Measurements from ENCODE around the gene NCOA5.

Gene NCOA5

DNA sequence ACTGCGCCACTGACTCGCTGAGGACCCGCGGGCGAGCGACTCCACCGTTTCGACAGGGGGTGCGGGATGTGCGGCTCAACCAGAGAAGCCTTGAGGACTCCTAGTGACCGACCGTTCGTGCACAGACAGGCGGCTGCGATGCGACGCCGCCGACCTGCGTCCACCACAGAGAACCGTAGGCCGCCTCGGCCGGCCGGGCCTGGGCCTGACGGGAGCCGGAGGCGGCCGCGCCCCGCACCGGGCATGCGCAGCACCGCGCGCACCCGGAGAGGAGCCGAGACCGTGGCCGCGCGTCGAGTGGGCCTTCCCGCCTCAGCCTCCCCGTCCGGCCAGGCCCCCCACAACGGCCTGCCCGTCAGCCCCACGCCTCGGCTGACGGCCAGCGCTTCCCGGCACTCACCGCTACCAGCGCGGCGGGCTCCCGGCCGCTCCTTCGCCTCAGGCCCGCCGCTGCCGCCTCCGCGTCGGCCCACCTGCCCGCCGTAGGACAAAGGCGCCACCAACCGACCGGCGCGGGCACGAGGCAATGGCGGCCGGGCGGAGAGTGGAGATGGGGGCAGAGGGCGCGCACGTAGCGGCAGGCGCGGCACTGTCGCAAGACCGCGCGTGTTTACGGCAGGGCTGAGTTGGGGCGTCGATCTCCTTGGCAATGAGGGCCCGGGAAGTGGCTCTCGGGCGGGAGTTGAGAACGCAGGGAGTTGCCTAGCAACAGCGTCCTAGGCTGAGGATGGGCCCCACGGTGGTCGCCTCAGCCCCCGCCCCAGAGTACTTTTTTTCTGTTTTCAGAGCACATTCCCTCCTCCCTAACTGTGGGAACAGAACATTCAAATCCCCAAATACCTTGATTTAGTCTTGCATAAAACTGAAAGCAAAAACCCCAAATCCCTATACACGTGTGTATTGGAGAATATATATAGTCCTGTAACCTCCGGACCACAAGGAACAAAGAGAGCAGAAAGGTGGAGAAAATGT lies at the start of gene NCOA5:
Gene NCOA5, minus strand, starts transcription at position 546 of the 972 bp plus-strand sequence. CDS start 10,538 bp downstream, outside the sequence.
- DNase-seq (ENCODE audit: low read depth in 2 of 2), result peak; percentile 84 to 90

DNA sequence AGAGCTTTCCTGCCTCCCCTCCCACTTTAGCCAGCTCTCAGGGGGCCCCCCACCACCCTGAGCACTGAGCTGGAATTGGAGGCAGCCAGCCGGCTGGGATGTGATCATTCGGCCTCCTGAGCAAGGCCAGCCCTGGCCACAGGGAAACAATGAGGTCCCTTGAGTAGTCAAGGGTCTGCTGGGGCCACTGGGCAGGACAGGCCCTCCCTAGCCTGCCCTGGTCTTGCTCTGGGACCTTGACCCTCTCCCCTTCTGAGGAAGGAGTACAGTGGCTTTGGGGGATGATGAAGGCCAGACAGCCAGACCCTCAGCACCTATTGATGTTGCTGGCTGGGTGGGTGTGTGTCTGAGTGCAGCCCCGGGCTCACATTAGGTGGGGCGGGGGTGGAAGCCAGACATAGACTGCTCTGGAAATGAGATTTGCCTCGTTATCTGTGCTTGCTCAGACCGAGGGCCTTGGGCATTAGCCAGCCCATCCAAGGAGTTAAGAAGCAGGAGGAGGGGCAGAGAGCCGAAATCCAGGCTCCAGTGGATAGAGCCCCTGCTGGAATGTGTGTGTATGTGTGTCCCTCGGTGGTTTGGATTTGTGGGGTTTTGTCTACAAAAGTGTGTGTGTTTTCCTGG lies 49.6 kb upstream of the NCOA5 start:
- no peak for DNase-seq (ENCODE audit: low read depth in 2 of 2)

DNA sequence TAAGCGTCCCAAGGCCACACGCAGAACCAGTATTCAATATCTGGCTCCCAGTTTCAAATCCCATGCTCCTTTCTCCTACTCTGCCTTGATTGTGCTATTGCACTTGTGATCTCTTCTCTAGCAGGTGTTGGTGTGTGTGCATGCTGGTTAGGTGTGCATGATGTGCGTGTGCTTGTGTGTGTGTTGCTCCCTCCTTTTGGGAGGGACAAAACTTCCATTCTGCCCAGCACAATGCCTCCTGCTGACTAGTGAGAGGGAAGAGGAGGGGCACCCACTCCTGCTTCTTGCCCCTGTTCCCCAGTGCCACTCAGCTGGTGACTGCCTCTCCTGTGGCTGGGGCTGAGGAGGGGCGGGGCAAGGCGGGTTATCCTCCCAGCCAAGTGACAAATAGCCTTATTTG lies 48.1 kb upstream of the NCOA5 start:
- DNase-seq (ENCODE audit: low read depth in 2 of 2), result no peak

DNA sequence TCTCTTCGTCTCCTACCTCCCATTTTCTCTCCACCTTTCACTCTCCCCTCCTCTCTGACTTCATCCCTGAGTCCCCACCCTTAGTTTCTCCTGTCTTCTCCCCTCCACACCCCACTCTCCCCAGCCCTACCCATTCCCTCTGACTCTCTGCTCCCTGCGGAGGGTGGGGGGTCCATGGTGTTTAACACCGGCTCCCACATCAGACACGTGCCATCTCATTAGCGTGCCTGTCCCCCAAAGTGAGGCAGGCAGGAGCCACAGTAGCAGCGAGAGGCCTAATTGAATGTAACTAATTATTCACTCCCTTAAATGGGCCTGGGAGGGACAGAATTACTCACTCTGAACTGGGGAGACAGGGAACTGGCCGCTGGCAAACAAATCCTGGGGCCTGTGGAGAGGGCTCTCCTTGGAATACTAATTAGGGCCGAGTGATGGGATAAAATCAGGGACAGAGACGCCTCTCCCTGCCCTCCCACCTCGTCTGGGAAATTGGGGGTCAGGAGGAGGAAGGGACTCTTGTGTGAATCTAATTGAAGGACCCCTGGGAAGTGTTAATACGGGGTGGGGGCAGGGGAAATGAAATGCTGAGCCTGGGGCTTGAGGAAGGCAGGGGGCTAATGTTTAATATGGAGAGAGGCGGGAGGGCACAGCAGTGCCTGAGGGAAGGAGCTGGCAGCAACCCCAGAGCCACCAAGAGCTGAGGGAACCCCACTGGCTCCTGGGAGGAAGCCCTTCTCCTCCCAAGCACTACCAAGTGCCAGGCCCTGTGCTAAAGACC lies 46.3 kb upstream of the NCOA5 start:
- DNase-seq (ENCODE audit: low read depth in 2 of 2), result no peak

DNA sequence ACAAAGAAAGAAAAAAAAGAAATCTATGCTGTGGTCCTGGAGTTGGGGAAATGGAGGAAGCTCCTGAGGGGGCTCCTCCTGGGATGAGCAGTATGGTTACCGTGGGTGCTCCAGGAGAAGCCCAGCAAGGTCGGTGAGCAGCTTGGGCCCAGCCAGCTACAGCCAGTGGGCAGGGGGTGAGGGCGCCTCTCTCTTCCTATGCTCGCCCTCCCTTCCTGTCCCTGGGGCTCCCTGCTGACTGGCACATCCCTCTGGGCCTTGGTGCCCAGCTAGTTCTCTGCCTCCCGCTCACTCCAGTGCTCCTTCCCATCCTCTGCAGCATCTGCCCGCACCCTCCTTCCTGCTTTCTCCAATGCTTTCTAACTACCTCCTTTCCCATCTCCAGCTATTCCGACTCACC lies 45.0 kb upstream of the NCOA5 start:
- DNase-seq (ENCODE audit: low read depth in 2 of 2), result no peak

DNA sequence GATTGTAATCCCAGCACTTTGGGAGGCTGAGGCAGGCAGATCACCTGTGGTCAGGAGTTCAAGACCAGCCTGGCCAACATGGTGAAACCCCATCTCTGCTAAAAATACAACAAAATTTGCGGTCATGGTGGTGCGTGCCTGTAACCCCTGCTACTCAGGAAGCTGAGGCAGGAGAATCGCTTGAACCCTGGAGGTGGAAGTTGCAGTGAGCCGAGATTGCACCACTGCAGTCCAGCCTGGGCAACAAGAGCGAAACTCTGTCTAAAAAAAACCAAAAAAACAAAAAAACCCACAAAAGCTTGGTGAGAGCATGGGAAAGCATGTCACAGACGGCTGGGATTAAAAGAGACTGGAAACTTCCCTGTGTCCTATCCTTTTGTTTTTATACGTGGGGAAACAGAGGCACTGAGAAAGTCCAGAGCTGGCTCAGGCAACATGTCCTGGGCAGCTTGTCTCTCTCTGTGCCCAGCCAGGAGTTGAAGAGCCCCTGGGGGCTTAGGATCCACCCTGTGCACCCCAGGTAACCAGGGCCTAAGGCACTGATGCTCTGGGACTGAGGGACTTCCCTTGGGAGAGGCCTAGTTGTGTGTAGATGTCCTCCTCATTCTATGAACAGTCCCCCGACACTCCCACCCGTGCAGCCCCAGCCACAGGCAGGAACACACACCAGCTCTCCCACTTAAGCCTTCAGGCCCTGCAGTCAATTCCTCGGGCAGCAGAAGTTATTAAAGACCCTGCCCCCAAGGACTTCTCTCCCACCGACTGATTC lies 44.3 kb upstream of the NCOA5 start:
- no peak for DNase-seq (ENCODE audit: low read depth in 2 of 2)

DNA sequence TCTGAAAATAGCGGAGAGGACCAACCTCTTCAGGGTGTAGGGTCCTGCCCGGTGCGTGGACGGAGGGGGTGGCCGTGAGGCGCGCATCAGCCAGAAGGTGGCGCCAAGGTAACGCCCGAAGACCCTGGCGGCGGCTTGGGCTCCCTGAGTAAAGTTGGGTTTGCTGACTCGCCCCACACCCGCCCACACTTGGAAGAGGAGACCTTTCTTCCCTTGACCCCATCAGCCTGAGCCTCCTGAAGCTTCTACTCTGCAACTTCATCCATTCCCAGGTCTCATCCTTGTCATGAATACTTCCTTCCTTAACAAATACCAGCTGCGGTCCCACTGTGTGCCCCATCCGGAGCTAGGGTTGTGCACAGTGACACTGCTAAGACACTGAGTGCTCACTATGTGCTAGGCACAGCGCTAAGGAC lies 43.0 kb upstream of the NCOA5 start:
- DNase-seq (ENCODE audit: low read depth in 2 of 2), result peak; percentile 12 to 19

DNA sequence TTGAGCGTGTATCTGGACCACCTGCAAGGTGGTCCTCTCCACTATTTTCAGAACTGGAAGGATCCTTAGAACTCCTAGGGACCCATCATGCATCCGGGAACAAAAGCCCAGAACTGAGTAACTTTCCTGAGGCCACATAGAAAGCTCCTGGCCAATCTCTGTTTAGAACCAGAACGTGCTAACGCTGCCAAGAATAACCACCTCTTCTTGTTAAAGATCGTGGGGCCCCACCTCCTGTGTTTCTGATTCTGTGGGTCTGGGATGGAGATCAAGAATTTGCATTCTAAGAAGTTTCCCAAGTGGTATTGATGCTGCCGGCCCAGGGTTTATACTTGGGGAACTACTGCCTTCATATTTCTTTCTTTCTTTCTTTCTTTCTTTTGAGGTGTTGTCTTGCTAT lies 41.6 kb upstream of the NCOA5 start:
- DNase-seq (ENCODE audit: low read depth in 2 of 2), result no peak

DNA sequence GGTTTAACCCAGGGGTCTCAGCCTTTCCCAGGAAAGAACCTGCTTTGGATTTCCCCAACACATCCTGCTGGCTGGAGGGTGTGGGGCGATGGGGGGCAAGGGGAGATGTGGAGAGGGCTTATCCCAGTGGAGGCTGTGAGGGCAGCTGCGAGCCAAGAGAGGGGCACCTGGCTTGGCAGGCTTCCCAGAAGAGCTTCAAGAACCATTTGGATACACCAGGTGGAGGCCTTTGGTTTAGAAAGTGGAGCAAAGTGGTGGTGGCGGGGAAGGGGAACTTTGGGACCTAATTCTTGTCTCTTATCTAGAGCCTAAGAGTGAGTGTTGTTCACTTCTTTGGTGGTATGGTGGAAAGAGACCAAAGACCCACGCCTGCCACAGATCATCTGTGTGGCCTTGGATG lies 40.8 kb upstream of the NCOA5 start:
- DNase-seq (ENCODE audit: low read depth in 2 of 2), result no peak

DNA sequence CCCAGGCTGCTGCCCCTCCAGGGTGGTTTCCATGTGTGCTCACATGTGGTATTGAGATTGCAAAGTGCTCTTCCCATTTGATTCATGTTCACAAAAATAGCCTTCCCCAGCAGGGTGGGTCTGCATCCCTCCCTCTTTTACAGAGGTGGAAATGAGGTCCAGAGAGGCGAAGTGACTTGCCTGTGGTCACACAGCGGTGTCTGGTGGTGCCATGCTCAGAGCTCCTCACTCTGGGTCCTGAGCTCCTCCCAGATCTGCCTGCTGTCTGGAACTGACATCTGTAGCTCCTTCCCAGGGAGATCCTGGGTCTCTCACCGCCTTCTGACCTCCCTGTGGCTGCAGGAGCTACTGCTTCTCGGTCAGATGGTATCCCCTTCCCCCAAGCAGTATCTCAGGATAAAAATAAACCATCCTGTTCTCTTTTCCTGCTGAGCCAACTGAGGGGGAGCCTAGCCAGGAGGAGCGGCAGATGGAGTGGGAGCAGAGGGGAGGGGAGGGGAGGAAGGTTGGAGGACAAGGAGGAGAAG lies 40.3 kb upstream of the NCOA5 start:
- DNase-seq (ENCODE audit: low read depth in 2 of 2), result no peak

DNA sequence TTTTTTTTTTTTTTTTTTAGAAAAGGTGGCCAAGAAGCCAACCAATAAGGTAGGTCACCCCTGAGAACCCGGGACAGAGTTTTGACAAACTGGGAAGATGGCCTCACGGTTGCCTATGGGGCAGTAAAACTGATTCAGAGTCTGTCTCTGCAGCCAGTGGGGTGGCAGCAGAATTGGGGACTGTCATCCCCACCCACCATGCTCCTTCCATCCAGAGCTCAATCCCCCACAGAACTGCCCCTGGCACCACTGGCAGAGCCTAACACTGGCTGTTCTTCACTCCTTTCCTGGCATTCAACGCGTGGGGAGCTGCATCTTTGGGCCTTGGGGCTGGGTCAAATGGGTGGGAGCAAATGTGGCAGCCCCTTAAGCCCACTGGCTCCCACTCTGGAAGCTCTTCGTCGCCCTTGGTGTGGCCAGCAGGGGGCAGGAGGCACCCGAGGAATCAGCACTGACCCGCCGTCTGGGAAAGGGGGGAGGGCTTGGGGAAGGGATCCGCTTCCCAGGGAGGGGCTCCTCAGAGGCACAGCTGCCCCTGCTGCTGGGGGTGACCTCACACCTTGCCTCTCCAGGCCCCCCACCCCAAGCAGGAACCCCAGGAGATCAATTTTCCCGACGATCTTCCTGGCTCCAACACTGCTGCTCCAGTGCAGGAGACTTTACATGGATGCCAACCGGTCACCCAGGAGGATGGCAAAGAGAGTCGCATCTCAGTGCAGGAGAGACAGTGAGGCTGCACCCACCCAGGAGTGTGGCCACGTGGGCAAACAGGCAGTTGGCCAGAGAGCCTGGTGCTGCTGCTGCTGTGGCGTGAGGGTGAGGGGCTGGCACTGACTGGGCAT lies 38.8 kb upstream of the NCOA5 start:
- no peak for DNase-seq (ENCODE audit: low read depth in 2 of 2)

DNA sequence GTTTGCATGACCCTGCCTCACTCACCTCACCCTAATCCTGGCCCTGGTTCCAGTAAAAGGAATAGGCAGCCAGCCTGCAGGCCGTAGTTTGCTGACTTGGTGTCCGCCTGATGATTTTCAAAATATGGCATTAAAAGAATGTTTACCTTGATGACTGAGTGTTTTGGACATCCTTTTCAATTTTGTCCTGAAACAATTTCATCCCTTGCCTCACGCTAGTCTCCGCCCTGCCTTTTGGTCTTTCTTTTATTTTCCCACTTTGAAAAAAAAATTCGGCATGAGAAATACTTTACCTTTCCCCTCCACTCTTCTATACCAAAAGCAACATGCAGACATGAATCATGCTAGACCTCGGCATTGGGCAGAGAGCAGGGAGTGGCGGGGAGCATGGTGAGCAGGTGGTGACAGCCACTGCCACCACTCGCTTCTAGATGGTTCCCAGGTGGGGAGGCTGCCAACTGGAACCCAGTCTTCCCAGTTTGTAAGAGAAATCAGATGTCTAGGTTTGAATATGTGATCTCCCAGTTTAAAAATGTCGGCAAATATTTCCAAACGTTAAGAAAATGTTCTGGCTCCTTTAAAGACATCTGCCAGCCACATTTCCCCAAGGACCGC lies 37.7 kb upstream of the NCOA5 start:
- DNase-seq (ENCODE audit: low read depth in 2 of 2), result no peak

DNA sequence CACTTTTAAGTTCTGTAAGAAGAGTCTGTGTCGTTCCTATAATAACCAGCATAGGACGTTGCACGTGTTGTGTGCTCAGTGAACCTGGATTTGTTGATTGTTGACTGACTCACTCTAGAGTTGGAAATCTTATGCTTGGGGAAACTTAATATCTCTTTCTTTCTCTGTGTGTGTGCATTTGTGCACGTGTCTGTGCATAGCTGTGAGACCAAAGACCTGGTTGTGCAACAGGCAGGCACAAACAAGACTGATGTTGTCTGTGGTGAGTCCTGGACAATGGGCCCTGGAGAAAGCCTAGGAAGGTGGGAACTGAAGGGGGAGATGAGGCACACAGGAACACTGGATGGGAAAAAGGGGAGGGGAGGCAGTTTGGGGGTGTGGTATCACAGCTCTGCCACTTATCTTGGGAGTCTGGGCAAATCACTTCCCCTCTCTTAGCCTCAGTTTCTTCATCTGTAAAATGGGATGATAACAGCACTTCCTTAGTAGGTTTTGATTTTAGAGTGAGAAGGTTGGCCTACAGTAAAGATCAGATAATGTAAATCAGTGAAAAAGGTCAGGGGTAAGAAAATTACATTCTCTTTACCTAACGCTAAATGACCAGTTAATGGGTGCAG lies 36.8 kb upstream of the NCOA5 start:
- no peak for DNase-seq (ENCODE audit: low read depth in 2 of 2)

DNA sequence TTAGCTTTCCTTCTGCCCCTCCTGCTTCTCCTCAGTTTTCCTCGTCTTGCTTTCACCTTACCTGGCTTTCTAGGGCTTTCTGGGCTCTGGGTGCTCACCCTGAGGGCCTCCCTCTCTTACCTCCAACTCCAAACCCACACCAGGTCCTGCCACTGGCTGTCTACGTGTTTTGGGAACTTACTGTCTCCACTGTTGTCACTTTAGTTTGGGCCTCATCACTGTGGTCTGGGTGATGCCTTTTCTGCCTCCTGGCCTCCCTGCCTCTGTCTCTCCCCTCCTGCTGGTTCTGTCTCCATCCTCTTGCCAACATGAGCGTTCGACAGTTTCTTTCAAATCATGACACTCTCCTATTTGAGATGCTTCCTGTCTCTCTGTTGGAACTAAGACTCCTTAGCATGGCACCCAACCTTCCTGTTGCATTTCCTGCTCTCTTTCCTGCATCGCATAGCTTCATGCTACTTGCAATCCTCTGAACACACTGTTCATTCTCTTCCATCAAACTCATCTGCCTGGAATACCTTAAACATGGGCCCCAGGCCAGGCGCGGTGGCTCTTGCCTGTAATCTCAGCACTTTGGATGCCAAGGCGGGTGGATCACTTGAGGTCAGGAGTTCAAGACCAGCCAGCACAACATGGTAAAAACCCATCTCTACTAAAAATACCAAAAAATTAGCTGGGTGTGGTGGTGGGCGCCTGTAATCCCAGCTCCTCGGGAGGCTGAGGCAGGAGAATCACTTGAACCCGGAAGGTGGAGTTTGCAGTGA lies 33.9 kb upstream of the NCOA5 start:
- DNase-seq (ENCODE audit: low read depth in 2 of 2), result no peak

DNA sequence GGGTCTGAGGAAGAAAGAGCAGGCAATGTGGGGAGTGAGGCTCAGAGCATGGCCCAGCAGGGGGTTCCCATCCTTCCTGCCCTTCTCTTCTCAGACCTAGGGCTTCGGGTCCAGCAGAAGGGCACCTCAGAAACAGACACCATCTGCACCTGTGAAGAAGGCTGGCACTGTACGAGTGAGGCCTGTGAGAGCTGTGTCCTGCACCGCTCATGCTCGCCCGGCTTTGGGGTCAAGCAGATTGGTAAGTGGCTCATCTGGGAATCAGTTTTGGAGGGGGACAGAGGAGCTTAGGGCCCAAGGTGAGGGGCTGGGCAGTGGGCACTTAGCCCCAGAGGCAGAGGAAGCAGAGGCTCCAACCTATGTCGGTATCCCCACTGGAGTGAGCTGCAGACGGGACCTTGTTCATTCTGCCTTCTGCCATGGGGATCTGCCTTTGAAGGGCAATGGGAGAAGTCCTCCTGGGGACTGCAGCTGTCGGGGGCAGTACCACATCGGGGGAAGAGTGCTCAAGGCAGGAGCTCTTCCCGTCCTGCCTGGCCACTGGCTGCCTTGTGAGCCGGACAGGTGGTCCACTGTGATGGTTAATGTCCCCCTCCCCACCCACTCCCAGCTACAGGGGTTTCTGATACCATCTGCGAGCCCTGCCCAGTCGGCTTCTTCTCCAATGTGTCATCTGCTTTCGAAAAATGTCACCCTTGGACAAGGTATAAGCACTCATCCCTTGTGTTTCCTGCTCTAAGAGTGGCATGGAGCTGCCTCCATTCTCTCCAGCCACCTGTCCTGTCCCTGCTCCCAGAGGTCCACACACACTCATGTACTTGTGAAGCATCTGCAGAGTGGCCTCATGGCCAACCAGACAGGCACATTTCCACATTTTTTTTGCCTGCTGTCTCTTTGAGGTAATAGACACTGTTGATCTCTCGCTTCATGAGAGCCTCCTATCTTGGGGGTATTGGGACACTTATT lies 33.0 kb upstream of the NCOA5 start:
- no peak for DNase-seq (ENCODE audit: low read depth in 2 of 2)

DNA sequence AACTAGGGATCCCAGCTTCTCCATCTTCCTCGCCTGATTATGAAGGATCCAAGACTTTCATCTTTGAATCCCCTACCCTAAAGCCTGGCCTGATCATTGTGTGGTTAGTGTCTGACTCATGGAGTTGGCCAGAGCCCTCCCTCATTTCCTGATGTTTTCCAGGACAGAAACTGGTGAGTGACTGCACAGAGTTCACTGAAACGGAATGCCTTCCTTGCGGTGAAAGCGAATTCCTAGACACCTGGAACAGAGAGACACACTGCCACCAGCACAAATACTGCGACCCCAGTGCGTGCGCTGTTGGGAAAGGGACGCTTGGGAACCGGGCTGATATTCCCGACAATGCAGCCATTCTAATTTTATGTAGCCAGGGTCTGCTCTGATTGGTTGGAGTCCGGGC lies 32.3 kb upstream of the NCOA5 start:
- DNase-seq (ENCODE audit: low read depth in 2 of 2), result no peak

DNA sequence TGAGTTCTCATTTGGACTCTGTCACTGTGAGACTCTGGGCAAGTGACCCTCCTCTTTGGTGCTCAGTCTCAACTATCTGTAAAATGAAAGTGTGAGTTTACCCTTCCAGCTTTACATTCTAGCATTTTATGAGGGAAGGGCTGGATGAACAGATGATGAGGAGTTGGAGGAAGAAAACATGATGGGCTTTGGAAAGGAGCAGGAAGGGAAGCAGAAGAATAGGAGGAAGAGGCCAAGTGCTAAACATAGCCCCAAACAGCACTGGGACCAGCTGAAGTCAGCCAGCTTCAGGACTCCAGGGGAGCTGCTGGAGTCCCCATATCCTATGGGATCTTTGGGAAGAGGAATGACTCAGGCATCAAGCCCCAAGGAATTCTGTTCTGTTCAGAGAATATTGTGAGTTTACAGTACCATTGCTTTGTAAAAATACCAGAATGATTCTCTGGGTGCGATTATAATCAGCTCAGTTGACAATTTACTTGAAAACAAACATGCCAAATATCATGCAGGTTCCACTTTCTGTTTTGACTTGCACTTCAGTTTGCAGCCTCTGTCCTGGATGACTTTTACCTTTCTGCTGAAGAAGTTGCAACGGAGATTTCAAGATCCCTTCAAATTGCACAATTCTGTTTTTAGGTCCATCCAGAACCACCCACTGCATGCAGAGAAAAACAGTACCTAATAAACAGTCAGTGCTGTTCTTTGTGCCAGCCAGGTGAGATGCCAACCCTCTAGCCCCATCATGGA lies 31.6 kb upstream of the NCOA5 start:
- no peak for DNase-seq (ENCODE audit: low read depth in 2 of 2)

Data from activated CD8-positive, alpha-beta memory T cell treated with anti-CD3 and anti-CD28 coated beads for 4 hours (primary cell).